Activated naive CD4-positive, alpha-beta T cell treated with anti-CD3 and anti-CD28 coated beads, Interleukin-2, amount 50 U/mL, for 72 hours (primary cell): ENCODE measurements around the gene AMBP. TPM values are rescaled to one million over a fixed set of nuclear protein-coding genes. Genes with fewer than 3 reads are reported as not detected.

ENCODE experiments used
- ATAC-seq, 2 donors: fragments of 150-1000 bp; cut with Tn5 transposase; 2 replicates each; pipeline ENCODE4 v1.10.0; 2021; ENCODE audit warnings: mild to moderate bottlenecking in 2 of 2, moderate library complexity in 2 of 2
- DNase-seq, 2 donors: peaks; one replicate each; pipeline ENCODE4 v3.0.0; 2021 to 2022; ENCODE audit warnings: low spot score in 2 of 2
- H3K27ac Mint-ChIP-seq, 2 donors: one replicate each; pipeline ENCODE4 v1.8.0; 2022; ENCODE audit warnings: mild to moderate bottlenecking in 2 of 2, mixed read lengths in 2 of 2
- H3K36me3 Mint-ChIP-seq, 2 donors: one replicate each; pipeline ENCODE4 v1.8.0; 2022; ENCODE audit warnings: mixed read lengths in 2 of 2
- H3K9me3 Mint-ChIP-seq, 2 donors: one replicate each; pipeline ENCODE4 v1.8.0; 2022; ENCODE audit warnings: mixed read lengths in 2 of 2
- total RNA-seq, 2 donors: library from RNA; stranded (reverse); gene quantifications; one replicate each; pipeline ENCODE4 v1.2.3, GENCODE V29; 2022

The AMBP gene
- total RNA-seq, 2 donors from 2014 or later: not detected

GRCh38 chr9:114021578-114021977 lies 56.5 kb downstream of the AMBP start:
- Mint-ChIP-seq H3K36me3 (peaks cover 12% of the 10 kb centered on the region in 2 donors), H3K27ac (no peak overlapping the region), H3K9me3 (peaks cover 9 to 13% of the 10 kb centered on the region in 2 donors)
- DNase-seq (no peak), ATAC-seq (no peak)

GRCh38 chr9:114017741-114018715 lies 60.1 kb downstream of the AMBP start:
- no peak for ATAC-seq
- H3K9me3 Mint-ChIP-seq: no peaks in the 10 kb centered on the region
- DNase-seq: no peak
- no peaks in the 10 kb centered on the region for H3K36me3 Mint-ChIP-seq
- H3K27ac Mint-ChIP-seq: no peak overlapping the region

GRCh38 chr9:114016629-114017423 lies 61.3 kb downstream of the AMBP start:
- no peak for DNase-seq
- Mint-ChIP-seq H3K9me3 (peaks cover 0 to 5% of the 10 kb centered on the region in 2 donors), H3K36me3 (no peaks in the 10 kb centered on the region), H3K27ac (no peak overlapping the region)
- ATAC-seq: no peak

- ATAC-seq: no peak
- Mint-ChIP-seq H3K36me3 (no peaks in the 10 kb centered on the region), H3K27ac (no peak overlapping the region), H3K9me3 (peaks cover 3 to 5% of the 10 kb centered on the region in 2 donors)
- DNase-seq: no peak
Observed at GRCh38 chr9:114016101-114016500, 62.0 kb downstream of the AMBP start.

- no peak for ATAC-seq
- peaks cover 3 to 5% of the 10 kb centered on the region in 2 donors for H3K9me3 Mint-ChIP-seq
Observed at GRCh38 chr9:114015607-114016006, 62.5 kb downstream of the AMBP start.

GRCh38 chr9:114014044-114014443 lies 64.1 kb downstream of the AMBP start:
- DNase-seq (no peak), ATAC-seq (no peak)
- Mint-ChIP-seq H3K9me3 (peaks cover 3 to 5% of the 10 kb centered on the region in 2 donors), H3K27ac (no peak overlapping the region), H3K36me3 (no peaks in the 10 kb centered on the region)

More at GRCh38 chr9:114015607-114016006, 62.5 kb downstream of the AMBP start:
- Mint-ChIP-seq H3K36me3 (no peaks in the 10 kb centered on the region), H3K27ac (no peak overlapping the region)
- DNase-seq: no peak

GRCh38 chr9:114012126-114012525 lies 66.0 kb downstream of the AMBP start:
- Mint-ChIP-seq H3K36me3 (no peaks in the 10 kb centered on the region), H3K9me3 (peaks cover 3 to 5% of the 10 kb centered on the region in 2 donors), H3K27ac (no peak overlapping the region)
- DNase-seq (no peak), ATAC-seq (no peak)

GRCh38 chr9:114011313-114011712 lies 66.8 kb downstream of the AMBP start:
- Mint-ChIP-seq H3K9me3 (peaks cover 3 to 5% of the 10 kb centered on the region in 2 donors), H3K27ac (no peak overlapping the region), H3K36me3 (no peaks in the 10 kb centered on the region)
- DNase-seq (no peak), ATAC-seq (no peak)

Other genes with a start within 250 kb of the AMBP start
- under 1 TPM; 0.08 to 0.09 TPM for gene ZNF618, start 202.0 kb downstream of the AMBP start, total RNA-seq
- gene KIF12, start 21.0 kb upstream of the AMBP start, total RNA-seq: not detected
- gene COL27A1, start 77.2 kb upstream of the AMBP start, total RNA-seq: 10 to 100 TPM in 1 of 2 donors, 1 to 10 TPM in 1; 2.3 to 26.7 TPM
- gene ORM1, start 244.8 kb upstream of the AMBP start, total RNA-seq: not detected